NCI-H146 (cell line): ENCODE results near the gene HAGHL.

Experiments used
- DNase-seq: peaks from one replicate; lab custom pipeline; 2025; lab: John Stamatoyannopoulos, UW

HAGHL gene

GRCh38 chr16:721765-722540 lies 5.0 kb upstream of the HAGHL start:
- DNase-seq = no peak

GRCh38 chr16:722835-723633 lies 3.9 kb upstream of the HAGHL start:
- DNase-seq = no peak

- no peak for DNase-seq
Observed at GRCh38 chr16:723695-724094, 3.2 kb upstream of the HAGHL start.

GRCh38 chr16:724188-725040 lies 2.5 kb upstream of the HAGHL start:
- no peak for DNase-seq

- no peak for DNase-seq
Observed at GRCh38 chr16:725041-725376, 1.9 kb upstream of the HAGHL start.

GRCh38 chr16:725463-726187 lies 1.3 kb upstream of the HAGHL start:
- peak; percentile 16 for DNase-seq

- DNase-seq = no peak
Observed at GRCh38 chr16:726188-726437, 793 bp upstream of the HAGHL start.

- peak; percentile 37 for DNase-seq
Observed at GRCh38 chr16:727291-727977, 528 bp downstream of the HAGHL start.

- DNase-seq = peak; percentile 94
Observed at GRCh38 chr16:728131-728889, 1.4 kb downstream of the HAGHL start.

- DNase-seq = no peak
Observed at GRCh38 chr16:728890-729744, 2.2 kb downstream of the HAGHL start.

- no peak for DNase-seq
Observed at GRCh38 chr16:729768-730665, 3.1 kb downstream of the HAGHL start.

- DNase-seq = no peak
Observed at GRCh38 chr16:730666-731509, 4.0 kb downstream of the HAGHL start.

GRCh38 chr16:732332-732731 lies 5.4 kb downstream of the HAGHL start:
- no peak for DNase-seq

- no peak for DNase-seq
Observed at GRCh38 chr16:732936-733335, 6.0 kb downstream of the HAGHL start.

GRCh38 chr16:733382-734207 lies 6.7 kb downstream of the HAGHL start:
- DNase-seq = no peak

- no peak for DNase-seq
Observed at GRCh38 chr16:734208-734980, 7.5 kb downstream of the HAGHL start.
